Testis (tissue), 2 donors: ENCODE data around the gene OR2T29.

Experiments
- CTCF ChIP-seq, 3 experiments: fragments of 450-650 bp in 2 of 3; fragments of 200-600 bp in 1 of 3; sonication (generic) in 1 of 3; IDR thresholded peaks; one replicate each; pipeline ENCODE4 v1.5.1; 2016 to 2019; ENCODE audit warnings: antibody characterized with exemption in 3 of 3, mild to moderate bottlenecking in 2 of 3, moderate library complexity in 1 of 3
- POLR2A ChIP-seq: fragments of 450-650 bp; IDR thresholded peaks from one replicate; pipeline ENCODE4 v1.6.1; 2017; ENCODE audit warnings: antibody characterized with exemption, mild to moderate bottlenecking, moderate library complexity

- TF ChIP-seq CTCF (IDR thresholded peaks at IDR 0.05), result no peak
- TF ChIP-seq POLR2A, result no peak
Observed at GRCh38 chr1:248585266-248585665, 22.7 kb upstream of the OR2T29 start.
